SU-DHL-6 (cell line): ENCODE measurements around the gene SYS1.

ENCODE experiments used
- H2AFZ ChIP-seq: fragments of 200-600 bp; sonication (generic); 2 replicates; pipeline ENCODE4 v1.6.1; 2014; ENCODE audit warnings: low read depth, mild to moderate bottlenecking, moderate library complexity, mixed read lengths, antibody characterized with exemption, low read length; ENCODE audit not compliant: severe bottlenecking
- H3F3A ChIP-seq: fragments of 200-600 bp; shearing (Covaris generic); 2 replicates; pipeline ENCODE4 v1.6.0; 2016; ENCODE audit warnings: antibody characterized with exemption, mild to moderate bottlenecking; ENCODE audit not compliant: insufficient read depth
- H3K27ac ChIP-seq: fragments of 200-600 bp; sonication (generic); 2 replicates; pipeline ENCODE4 v1.5.1; 2016; ENCODE audit warnings: low read depth, mild to moderate bottlenecking, low read length, moderate library complexity, mixed read lengths
- H3K27me3 ChIP-seq: fragments of 200-600 bp; sonication (generic), shearing (Covaris generic); 2 replicates; pipeline ENCODE4 v1.6.0; 2014; ENCODE audit warnings: mild to moderate bottlenecking, low read length
- H3K36me3 ChIP-seq: fragments of 200-600 bp; sonication (generic); 2 replicates; pipeline ENCODE4 v1.6.1; 2014; ENCODE audit warnings: mild to moderate bottlenecking, low read length, mixed read lengths
- H3K4me2 ChIP-seq: fragments of 300-600, 200-600 bp; shearing (Covaris generic), sonication (generic); 2 replicates; pipeline ENCODE4 v1.6.0; 2014; ENCODE audit warnings: low read length, low read depth, mild to moderate bottlenecking; ENCODE audit not compliant: poor library complexity, severe bottlenecking
- H3K4me3 ChIP-seq: fragments of 200-600 bp; sonication (generic); 2 replicates; pipeline ENCODE4 v1.5.1; 2014; ENCODE audit warnings: antibody characterized with exemption, low read length, mild to moderate bottlenecking, mixed read lengths; ENCODE audit not compliant: insufficient read depth, poor library complexity, severe bottlenecking
- H3K79me2 ChIP-seq: fragments of 200-600 bp; sonication (generic); 2 replicates; pipeline ENCODE4 v1.6.1; 2014; ENCODE audit warnings: mild to moderate bottlenecking, low read length, moderate library complexity; ENCODE audit not compliant: insufficient read depth
- H3K9ac ChIP-seq: fragments of 200-600 bp; sonication (generic); 2 replicates; pipeline ENCODE4 v1.7.0; 2014; ENCODE audit warnings: mild to moderate bottlenecking, low read length
- H3K9me2 ChIP-seq: fragments of 200-600 bp; sonication (generic); replicated peaks from 2 replicates; pipeline ENCODE4 v1.6.1; 2014; ENCODE audit warnings: low read length; ENCODE audit not compliant: insufficient read depth
- H3K9me3 ChIP-seq: fragments of 200-600 bp; sonication (generic); 2 replicates; pipeline ENCODE4 v1.6.1; 2014; ENCODE audit warnings: low read length, mixed read lengths; ENCODE audit not compliant: insufficient read depth
- H4K20me1 ChIP-seq: fragments of 200-600 bp; sonication (generic); 2 replicates; pipeline ENCODE4 v1.6.1; 2014; ENCODE audit warnings: low read depth, mild to moderate bottlenecking, antibody characterized with exemption, low read length, moderate library complexity, mixed read lengths
- EZH2phosphoT487 ChIP-seq: fragments of 200-600 bp; sonication (generic), shearing (Covaris generic); conservative IDR thresholded peaks from 2 replicates; pipeline ENCODE4 v1.6.1; 2018; ENCODE audit warnings: mild to moderate bottlenecking, antibody characterized with exemption, low read length, moderate library complexity, mixed read lengths
- TF ChIP-seq, protein P1 (sequence below): fragments of 200-600 bp; sonication (generic); IDR thresholded peaks from one replicate; pipeline ENCODE4 v1.5.1; 2017; ENCODE audit warnings: antibody characterized with exemption, mild to moderate bottlenecking, low read length, moderate library complexity; ENCODE audit not compliant: insufficient read depth, poor library complexity, severe bottlenecking

The SYS1 gene

DNA sequence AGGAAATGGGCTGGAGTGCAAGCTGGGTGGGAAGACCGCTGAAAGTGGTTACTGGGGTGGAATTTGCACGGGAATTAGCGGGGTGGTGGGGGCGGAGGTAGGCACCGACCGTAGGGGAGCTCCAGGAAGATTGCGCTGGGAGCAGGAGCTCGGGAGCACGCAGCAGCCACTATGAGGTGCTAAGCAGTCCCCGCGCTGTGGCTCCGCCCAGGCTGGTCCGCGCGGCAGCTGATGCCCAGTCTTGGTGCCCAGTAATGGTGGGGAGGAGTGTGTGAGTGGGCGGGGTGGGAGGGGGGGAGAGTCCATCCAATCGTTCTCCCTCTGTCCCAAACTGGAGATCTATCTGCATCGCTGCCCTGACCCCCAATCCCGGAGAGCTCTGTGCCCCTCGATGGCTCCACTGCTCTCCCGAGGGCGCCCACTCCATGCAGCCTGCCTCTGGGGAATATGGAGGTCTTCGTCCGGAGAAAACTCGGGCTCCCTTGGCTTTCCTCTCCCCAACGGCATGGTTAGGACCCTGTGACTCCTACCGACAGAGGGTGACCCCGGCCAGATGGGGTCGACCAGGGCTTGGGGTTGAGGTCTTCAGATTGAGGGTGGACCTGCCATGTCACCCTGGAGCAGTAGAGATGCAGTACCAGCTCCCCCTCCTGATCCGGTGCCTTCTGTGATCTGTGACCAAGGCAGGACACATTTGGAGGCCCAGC lies 9.8 kb downstream of the SYS1 start:
- Histone ChIP-seq H4K20me1 (no peaks in the 10 kb centered on the region), H3K4me2 (no peak overlapping the region), H3K9me3 (no peaks in the 10 kb centered on the region), H3F3A (peaks cover 6% of the 10 kb centered on the region), H3K9me2 (no peaks in the 10 kb centered on the region), H3K4me3 (no peak overlapping the region), H3K27me3 (no peaks in the 10 kb centered on the region), H3K79me2 (no peaks in the 10 kb centered on the region), H3K9ac (no peak overlapping the region), H2AFZ (no peak overlapping the region), H3K27ac (no peak overlapping the region), H3K36me3 (no peaks in the 10 kb centered on the region)
- TF ChIP-seq, protein P1, sequence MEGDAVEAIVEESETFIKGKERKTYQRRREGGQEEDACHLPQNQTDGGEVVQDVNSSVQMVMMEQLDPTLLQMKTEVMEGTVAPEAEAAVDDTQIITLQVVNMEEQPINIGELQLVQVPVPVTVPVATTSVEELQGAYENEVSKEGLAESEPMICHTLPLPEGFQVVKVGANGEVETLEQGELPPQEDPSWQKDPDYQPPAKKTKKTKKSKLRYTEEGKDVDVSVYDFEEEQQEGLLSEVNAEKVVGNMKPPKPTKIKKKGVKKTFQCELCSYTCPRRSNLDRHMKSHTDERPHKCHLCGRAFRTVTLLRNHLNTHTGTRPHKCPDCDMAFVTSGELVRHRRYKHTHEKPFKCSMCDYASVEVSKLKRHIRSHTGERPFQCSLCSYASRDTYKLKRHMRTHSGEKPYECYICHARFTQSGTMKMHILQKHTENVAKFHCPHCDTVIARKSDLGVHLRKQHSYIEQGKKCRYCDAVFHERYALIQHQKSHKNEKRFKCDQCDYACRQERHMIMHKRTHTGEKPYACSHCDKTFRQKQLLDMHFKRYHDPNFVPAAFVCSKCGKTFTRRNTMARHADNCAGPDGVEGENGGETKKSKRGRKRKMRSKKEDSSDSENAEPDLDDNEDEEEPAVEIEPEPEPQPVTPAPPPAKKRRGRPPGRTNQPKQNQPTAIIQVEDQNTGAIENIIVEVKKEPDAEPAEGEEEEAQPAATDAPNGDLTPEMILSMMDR = no peak
- TF ChIP-seq EZH2phosphoT487 = no peak

DNA sequence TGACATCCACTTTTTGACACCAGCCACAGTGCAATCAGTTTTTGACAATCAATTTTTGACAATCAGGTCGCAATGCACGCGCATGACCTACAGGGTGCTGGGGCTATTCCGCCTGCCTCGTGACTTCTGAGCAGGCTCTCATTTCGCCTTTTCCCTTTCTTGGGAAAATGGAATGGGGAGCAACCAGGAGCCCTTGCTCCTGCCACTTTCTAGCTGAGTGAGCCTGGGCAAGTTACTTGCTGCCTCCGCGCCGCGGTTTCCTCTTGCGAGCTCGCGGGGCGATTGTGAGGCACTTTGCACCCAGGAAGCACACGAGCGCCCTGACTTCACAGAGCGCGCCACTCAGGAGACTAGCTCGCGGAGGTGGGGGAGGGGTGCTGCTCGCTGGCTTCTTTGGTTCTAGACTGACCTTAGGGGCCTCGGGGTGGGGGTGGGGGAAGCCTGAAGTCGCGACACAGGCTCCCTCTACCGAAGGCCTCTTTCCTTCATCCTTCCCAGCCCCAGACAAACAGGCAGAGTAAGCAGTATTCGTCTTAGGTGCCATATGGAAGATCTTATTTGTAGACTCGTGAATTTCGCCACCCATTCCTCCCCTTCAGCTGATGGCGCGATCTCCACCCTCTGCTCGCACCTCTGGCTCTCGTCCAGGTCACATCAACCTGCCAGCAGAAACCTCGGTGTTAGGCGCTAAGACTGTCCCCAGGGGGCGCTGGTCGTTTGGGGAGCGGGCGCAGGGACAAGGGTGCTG lies 10.6 kb downstream of the SYS1 start:
- Histone ChIP-seq H4K20me1 (no peaks in the 10 kb centered on the region), H3K9me3 (no peaks in the 10 kb centered on the region), H3F3A (peaks cover 3% of the 10 kb centered on the region; the same call in 1 of the 2 replicates), H3K27ac (no peak overlapping the region), H3K9me2 (no peaks in the 10 kb centered on the region), H3K79me2 (no peaks in the 10 kb centered on the region), H3K27me3 (no peaks in the 10 kb centered on the region), H2AFZ (no peak overlapping the region), H3K9ac (peak overlapping the region; percentile 10; the same call in 1 of the 2 replicates), H3K4me3 (no peak overlapping the region), H3K36me3 (no peaks in the 10 kb centered on the region), H3K4me2 (peak overlapping the region; percentile 41)
- no peak for TF ChIP-seq EZH2phosphoT487
- TF ChIP-seq, protein P1 = peak; percentile 91

DNA sequence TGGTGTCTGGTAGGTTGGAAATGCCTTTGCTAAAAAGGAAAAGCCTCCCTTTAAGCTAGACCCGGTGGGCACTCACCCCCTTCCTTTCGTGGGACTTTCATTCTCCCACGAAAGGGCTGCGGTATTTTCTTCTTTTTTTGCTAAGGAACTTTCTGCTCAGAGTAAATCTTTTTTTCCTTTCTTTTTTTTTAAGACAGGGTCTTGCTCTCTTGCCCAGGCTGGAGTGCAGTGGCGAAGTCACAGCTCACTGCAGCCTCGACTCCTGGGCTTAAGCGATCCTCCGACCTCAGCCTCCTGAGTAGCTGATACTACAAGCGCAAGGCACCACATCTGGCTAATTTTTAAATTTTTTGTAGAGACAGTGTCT lies 11.1 kb downstream of the SYS1 start:
- no peak overlapping the region for H3K4me2 ChIP-seq
- H3K79me2 ChIP-seq = no peaks in the 10 kb centered on the region
- H3K9ac ChIP-seq = no peak overlapping the region
- H3K36me3 ChIP-seq = no peaks in the 10 kb centered on the region
- TF ChIP-seq, protein P1 = no peak
- TF ChIP-seq EZH2phosphoT487 = no peak
- H4K20me1 ChIP-seq = no peaks in the 10 kb centered on the region
- H3K9me2 ChIP-seq = no peaks in the 10 kb centered on the region
- no peak overlapping the region for H2AFZ ChIP-seq
- no peak overlapping the region for H3K27ac ChIP-seq
- no peaks in the 10 kb centered on the region for H3K9me3 ChIP-seq
- H3F3A ChIP-seq = peaks cover 1% of the 10 kb centered on the region; the same call in 1 of the 2 replicates
- H3K27me3 ChIP-seq = no peaks in the 10 kb centered on the region
- H3K4me3 ChIP-seq = no peak overlapping the region
